ENCODE measurements around the gene CAMK1D. TPM values are rescaled to one million over a fixed set of nuclear protein-coding genes. Genes with fewer than 3 reads are reported as not detected.

CAMK1D gene
- total RNA-seq, 1 experiment from 2014 or later = 6.0 TPM

DNA sequence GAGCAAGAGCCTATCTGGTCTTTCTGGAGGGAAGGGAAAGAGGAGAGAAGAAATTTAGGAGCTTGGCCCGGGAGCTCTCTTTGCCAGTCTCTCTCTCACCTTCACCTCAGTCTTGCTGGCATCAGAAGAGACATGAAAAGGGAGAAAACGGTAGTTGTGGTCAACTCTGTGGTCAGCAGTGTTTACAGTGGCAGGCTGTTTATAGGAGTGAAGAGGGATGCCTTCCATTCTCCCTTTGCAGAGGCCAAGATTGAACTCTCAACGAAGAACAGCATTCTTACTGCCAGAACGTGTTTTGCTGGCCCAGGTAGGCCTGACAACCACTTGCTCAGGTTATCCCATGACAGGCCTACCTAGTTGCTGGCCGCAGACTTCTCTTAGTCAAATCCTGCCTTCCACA lies 518.9 kb downstream of the CAMK1D start:
- no peaks in the 10 kb centered on the region for H3F3A ChIP-seq (ENCODE audit: insufficient read depth, low read depth)
- H3K9me2 ChIP-seq (ENCODE audit: insufficient read depth) = no peaks in the 10 kb centered on the region
- no TSS peak for BruUV-seq (replicated peaks)
- no peak for TF ChIP-seq EZH2 (IDR thresholded peaks at IDR 0.05; ENCODE audit: low read depth)
- TF ChIP-seq, protein P1, sequence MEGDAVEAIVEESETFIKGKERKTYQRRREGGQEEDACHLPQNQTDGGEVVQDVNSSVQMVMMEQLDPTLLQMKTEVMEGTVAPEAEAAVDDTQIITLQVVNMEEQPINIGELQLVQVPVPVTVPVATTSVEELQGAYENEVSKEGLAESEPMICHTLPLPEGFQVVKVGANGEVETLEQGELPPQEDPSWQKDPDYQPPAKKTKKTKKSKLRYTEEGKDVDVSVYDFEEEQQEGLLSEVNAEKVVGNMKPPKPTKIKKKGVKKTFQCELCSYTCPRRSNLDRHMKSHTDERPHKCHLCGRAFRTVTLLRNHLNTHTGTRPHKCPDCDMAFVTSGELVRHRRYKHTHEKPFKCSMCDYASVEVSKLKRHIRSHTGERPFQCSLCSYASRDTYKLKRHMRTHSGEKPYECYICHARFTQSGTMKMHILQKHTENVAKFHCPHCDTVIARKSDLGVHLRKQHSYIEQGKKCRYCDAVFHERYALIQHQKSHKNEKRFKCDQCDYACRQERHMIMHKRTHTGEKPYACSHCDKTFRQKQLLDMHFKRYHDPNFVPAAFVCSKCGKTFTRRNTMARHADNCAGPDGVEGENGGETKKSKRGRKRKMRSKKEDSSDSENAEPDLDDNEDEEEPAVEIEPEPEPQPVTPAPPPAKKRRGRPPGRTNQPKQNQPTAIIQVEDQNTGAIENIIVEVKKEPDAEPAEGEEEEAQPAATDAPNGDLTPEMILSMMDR (conservative IDR thresholded peaks at IDR 0.05) = no peak
- no peaks in the 10 kb centered on the region for H3K79me2 ChIP-seq (ENCODE audit: low read depth)
- no peaks in the 10 kb centered on the region for H3K36me3 ChIP-seq (ENCODE audit: low read depth)
- no peak overlapping the region for H3K4me3 ChIP-seq
- H3K4me1 ChIP-seq (replicated peaks; ENCODE audit: insufficient read depth) = no peaks in the 10 kb centered on the region
- POLR2A ChIA-PET (ENCODE audit: unreplicated experiment) = no interaction called here
- intact Hi-C loops (cut with micrococcal nuclease; ENCODE audit: unreplicated experiment) = no loop called here
- H3K4me2 ChIP-seq = no peak overlapping the region
- no peaks in the 10 kb centered on the region for H4K20me1 ChIP-seq (ENCODE audit: insufficient read depth)
- H3K9me3 ChIP-seq (ENCODE audit: insufficient read depth, low read depth) = no peaks in the 10 kb centered on the region
- H3K27ac ChIP-seq = no peak overlapping the region
- DNase-seq = no peak
- H3K27me3 ChIP-seq (ENCODE audit: insufficient read depth, low read depth) = peaks cover 28% of the 10 kb centered on the region
- CTCF ChIA-PET = no interaction called here
- H2AFZ ChIP-seq = no peak overlapping the region

DNA sequence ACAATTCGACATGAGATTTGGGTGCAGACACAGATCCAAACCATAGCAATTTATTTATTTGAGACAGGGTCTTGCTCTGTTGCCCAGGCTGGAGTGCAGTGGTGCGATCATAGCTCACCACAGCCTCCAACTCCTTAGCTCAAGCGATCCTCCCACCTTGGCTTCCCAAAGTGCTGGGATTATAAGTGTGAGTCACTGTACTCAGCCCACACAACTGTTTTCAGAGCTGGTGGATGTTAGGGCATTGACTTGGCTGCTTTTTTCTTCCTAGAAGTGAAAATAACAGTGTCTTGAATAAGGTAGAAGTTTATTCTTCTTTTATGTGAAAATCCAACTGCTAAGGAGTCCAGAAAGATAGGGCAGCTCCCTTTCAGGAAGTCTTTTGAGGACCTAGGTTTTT lies 520.1 kb downstream of the CAMK1D start:
- no peaks in the 10 kb centered on the region for H3K9me3 ChIP-seq (ENCODE audit: insufficient read depth, low read depth)
- H3K4me1 ChIP-seq (replicated peaks; ENCODE audit: insufficient read depth) = no peaks in the 10 kb centered on the region
- no peaks in the 10 kb centered on the region for H3K36me3 ChIP-seq (ENCODE audit: low read depth)
- H3F3A ChIP-seq (ENCODE audit: insufficient read depth, low read depth) = no peaks in the 10 kb centered on the region
- H3K79me2 ChIP-seq (ENCODE audit: low read depth) = no peaks in the 10 kb centered on the region
- BruUV-seq (replicated peaks) = no TSS peak
- ChIA-PET POLR2A (ENCODE audit: unreplicated experiment) (no interaction called here), CTCF (no interaction called here)
- H2AFZ ChIP-seq = no peak overlapping the region
- no peak overlapping the region for H3K4me2 ChIP-seq
- TF ChIP-seq EZH2 (IDR thresholded peaks at IDR 0.05; ENCODE audit: low read depth) = no peak
- TF ChIP-seq, protein P1 (conservative IDR thresholded peaks at IDR 0.05) = no peak
- H3K4me3 ChIP-seq = no peak overlapping the region
- no peaks in the 10 kb centered on the region for H3K9me2 ChIP-seq (ENCODE audit: insufficient read depth)
- peaks cover 27% of the 10 kb centered on the region for H3K27me3 ChIP-seq (ENCODE audit: insufficient read depth, low read depth)
- intact Hi-C loops (cut with micrococcal nuclease; ENCODE audit: unreplicated experiment) = no loop called here
- H4K20me1 ChIP-seq (ENCODE audit: insufficient read depth) = no peaks in the 10 kb centered on the region
- no peak for DNase-seq
- no peak overlapping the region for H3K27ac ChIP-seq

DNA sequence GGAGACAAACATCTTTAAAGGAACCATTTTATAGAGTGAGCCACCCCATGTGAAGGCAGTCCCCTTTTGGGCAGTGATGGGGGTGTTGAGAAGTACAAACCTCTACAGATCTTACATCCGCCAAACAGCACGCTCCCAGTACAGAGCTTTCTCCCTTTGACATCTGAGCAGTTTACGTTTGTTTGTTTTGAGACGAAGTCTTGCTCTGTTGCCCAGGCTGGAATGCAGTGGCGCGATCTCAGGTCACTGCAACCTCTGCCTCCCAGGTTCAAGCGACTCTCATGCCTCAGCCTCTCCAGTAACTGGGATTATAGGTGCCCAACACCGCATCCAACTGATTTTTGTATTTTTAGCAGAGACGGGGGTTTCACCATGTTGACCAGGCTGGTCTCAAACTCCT lies 523.2 kb downstream of the CAMK1D start:
- CTCF ChIA-PET = no interaction called here

More for the DNA sequence above, 523.2 kb downstream of the CAMK1D start:
- Histone ChIP-seq H3K27me3 (ENCODE audit: insufficient read depth, low read depth) (peaks cover 40% of the 10 kb centered on the region), H3K9me3 (ENCODE audit: insufficient read depth, low read depth) (no peaks in the 10 kb centered on the region), H3K4me2 (no peak overlapping the region), H3K4me3 (no peak overlapping the region), H3K9me2 (ENCODE audit: insufficient read depth) (no peaks in the 10 kb centered on the region), H3K79me2 (ENCODE audit: low read depth) (no peaks in the 10 kb centered on the region), H3K36me3 (ENCODE audit: low read depth) (no peaks in the 10 kb centered on the region), H2AFZ (no peak overlapping the region), H3K27ac (no peak overlapping the region), H4K20me1 (ENCODE audit: insufficient read depth) (no peaks in the 10 kb centered on the region), H3K4me1 (replicated peaks; ENCODE audit: insufficient read depth) (no peaks in the 10 kb centered on the region), H3F3A (ENCODE audit: insufficient read depth, low read depth) (no peaks in the 10 kb centered on the region)
- DNase-seq = no peak
- BruUV-seq (replicated peaks) = no TSS peak
- intact Hi-C loops (cut with micrococcal nuclease; ENCODE audit: unreplicated experiment) = no loop called here
- POLR2A ChIA-PET (ENCODE audit: unreplicated experiment) = no interaction called here
- TF ChIP-seq, protein P1 (conservative IDR thresholded peaks at IDR 0.05) = no peak
- TF ChIP-seq EZH2 (IDR thresholded peaks at IDR 0.05; ENCODE audit: low read depth) = no peak

Data from PC-9 (cell line).